HG02981 (cell line): ENCODE data around the gene REV3L.
"Not testable (repeated sequence)": the region's sequence is repeated elsewhere in the genome, so short reads cannot be mapped to it uniquely, and the experiment has no call there.

Experiments
- ATAC-seq: cut with Tn5 transposase; IDR thresholded peaks from one replicate; pipeline ENCODE4 v1.9.1; 2021; ENCODE audit warnings: mild to moderate bottlenecking, moderate library complexity; ENCODE audit not compliant: unreplicated experiment

The REV3L gene

GRCh38 chr6:111381123-111381522 lies 101.9 kb downstream of the REV3L start:
- no peak for ATAC-seq

DNA sequence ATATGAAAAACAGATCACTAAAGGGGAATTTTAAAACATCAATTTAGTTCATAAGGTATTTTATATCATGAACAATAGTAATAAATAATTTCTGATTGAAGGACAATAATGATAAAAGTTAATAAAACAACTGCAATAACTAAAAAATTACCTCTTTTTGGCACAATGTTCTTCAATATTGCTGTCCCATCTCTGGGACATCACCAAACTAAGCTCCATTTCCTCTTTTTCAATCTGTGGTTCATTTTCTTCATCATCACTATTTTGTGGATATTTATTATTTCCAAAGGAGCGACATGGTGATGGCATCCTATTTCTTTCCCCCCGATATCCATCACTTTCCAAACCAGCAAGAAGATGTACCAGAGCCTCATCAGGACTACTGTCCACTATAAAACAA lies 103.2 kb downstream of the REV3L start:
- no peak for ATAC-seq

GRCh38 chr6:111379302-111379701 lies 103.7 kb downstream of the REV3L start:
- no peak for ATAC-seq

DNA sequence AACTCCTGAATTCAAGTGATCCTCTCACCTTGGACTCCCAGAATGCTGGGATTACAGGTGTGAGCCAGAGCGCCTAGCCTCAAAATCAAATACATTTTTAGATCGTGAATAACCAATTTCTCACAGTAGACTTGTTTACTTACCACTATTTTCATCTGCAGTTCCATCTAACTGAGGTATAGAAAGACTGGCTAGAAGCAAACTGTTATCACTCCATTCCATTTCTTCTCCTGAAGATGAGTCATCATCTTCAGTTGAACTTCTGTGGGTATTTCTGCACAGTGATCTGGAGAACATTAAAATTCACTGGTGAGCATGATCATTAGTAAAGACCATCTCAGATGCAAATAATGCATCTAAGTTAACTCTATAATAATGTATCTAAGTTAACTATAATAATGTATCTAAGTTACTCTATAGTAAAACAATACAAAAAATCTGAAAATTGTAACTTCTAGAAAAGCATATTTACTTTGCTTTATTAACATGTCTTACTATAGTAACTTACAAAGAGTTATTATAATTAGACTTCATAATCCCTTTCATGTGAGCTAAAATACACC lies 105.4 kb downstream of the REV3L start:
- ATAC-seq = no peak

- no peak for ATAC-seq
Measured at GRCh38 chr6:111367393-111368088, 115.5 kb downstream of the REV3L start.

DNA sequence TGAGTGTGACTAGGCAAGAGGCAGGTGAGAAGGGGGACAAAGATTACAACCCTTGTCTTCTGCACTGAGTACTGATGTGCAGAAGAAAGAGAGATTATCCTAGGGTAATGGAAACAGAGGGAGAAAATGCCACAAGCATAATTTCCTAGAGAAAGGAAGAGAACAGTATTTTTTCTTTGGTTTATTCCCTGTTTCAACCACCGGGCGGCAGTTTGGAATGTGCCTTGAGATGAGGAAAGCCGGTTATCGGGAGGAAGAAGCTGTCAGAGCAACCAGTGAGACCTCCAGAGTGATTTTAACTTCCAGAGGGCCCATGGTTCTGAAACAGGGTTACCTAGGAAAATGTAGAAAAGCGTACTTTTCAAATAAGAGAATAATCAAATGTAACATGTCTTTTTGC lies 121.4 kb downstream of the REV3L start:
- no peak for ATAC-seq

DNA sequence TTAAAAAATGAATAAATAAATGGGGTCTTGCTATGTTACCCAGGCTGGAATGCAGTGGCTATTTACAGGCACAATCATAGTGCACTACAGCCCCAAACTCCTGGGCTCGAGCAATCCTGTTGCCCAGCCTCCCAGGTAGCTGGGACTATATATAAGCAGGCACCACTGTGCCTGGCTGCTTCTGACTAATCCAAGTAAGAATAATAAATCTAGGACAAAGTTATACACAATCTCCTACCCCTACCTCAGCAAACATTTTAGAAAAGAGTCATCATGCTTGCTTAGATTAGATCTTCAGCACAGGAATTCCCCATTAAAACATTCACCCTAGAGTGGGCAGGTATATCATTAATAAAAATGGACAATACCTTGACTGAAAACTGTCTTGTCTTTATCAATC lies 124.6 kb downstream of the REV3L start:
- ATAC-seq = no peak

- ATAC-seq = no peak
Measured at GRCh38 chr6:111357705-111358104, 125.3 kb downstream of the REV3L start.

GRCh38 chr6:111356551-111356950 lies 126.5 kb downstream of the REV3L start:
- ATAC-seq = no peak

GRCh38 chr6:111354758-111355555 lies 128.1 kb downstream of the REV3L start:
- ATAC-seq = no peak

DNA sequence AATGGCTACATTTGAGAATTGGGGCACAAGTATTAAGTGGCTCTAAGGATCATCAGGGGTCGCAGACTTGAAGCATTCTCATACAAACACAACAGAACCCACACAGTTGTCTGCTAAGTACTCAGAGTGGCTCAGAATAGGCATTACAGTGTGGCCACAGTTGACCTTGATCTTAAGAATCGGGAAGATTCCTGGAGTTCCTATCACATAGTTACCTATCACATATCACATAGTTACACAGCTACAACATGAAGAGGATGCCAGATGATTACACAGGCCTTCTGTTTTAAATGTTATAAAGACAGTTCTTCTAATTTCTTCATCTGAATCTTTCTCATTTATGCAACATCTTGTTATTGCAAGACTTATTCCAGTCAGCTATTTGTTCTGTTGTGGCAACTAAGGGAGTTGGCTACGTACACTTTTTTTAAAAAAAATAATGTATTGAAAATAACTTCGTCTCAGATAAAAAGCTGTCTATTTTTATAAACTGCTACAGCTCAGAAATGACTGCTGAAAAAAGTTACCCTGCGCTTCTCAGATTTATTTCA lies 129.0 kb downstream of the REV3L start:
- no peak for ATAC-seq

- no peak for ATAC-seq
Measured at GRCh38 chr6:111347589-111347988, 135.4 kb downstream of the REV3L start.

GRCh38 chr6:111342913-111343312 lies 140.1 kb downstream of the REV3L start:
- ATAC-seq = no peak

DNA sequence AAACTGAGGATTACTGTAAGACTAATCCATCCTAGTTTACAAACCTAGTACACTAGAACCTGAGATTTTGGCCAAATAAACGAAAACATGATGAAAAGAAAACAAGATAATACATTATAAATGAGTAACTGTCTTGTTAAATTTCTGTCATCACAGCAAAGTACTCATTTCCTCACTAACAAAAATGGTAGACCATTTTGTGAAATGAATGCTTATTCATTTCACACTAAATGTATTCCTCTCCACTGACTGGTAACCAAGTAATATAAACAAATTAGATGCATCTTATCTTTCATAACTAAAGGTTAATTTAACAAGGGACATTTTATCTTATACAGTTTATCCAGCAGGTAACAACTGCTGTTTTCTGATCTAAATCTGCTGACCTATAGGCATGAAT lies 143.7 kb downstream of the REV3L start:
- peak; percentile 50 for ATAC-seq

- ATAC-seq = peak; percentile 98
Measured at GRCh38 chr6:111338843-111339242, 144.2 kb downstream of the REV3L start.

DNA sequence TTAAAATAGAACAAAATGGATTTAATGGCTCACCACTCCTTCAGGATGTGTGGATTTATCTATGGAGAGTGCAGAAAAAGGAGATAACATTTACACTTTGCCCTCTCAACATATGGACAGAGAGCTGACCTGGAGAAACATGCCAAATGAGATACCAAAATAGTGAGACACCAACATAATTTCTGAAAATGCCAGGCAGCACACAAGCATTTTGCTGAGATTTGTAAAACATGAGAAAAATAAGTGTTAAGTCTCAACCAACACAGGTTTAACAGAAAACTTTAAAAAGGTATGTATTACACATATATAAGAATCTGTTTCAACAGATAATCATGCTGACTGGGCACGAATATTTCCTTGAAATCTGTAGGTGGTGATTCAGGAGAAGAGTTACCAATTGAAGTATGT lies 145.2 kb downstream of the REV3L start:
- no peak for ATAC-seq

DNA sequence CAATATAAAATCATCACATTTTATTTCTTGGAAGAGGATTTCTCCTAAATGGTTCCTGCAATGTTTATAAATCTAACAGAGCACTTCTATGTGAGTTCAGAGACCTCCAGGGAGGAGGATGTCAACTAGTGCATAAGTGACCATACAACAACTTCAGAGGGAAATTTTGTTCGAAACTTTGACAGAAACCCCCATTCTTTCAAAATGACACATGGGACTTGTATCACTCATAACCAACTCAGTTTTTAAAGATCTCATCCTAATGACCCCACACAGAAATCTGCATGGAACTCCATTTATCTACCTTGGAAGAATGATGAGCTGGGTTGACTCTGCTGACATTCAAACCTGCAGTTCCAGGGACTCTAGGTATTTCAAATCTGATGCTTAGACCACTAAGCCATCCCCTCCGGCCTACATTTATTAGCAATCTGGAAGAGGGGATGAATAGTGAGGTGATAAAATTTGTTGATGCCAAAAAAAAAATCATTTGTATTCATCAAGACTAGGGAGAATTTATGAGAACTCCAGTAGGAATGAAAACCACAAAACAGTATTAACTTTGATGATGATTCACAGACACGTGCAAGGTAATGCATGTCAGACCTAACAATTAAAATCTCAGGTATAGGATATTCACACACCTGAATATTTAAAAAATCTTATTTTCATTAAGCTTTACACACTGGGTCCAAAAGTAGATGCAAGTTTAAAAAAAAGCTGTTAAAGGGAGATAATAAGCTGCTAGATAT lies 153.0 kb downstream of the REV3L start:
- ATAC-seq = peak; percentile 82

DNA sequence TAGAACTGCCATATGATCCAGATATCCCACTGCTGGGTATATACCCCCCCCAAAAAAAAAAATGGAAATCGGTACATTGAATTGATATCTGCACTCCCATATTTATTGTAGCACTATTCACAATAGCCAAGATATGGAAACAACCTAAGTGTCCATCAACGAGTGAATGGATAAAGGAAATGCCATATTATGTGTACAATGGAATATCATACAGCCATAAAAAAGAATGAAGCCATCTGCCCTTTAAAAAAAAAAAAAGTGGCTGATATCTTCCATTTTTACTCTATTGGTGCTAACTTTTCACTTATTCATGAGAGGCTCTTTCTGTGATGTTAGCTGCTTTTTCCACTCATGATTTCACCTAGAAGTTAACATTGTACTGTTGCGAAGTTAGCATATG lies 156.5 kb downstream of the REV3L start:
- ATAC-seq = no peak

GRCh38 chr6:111322145-111322544 lies 160.9 kb downstream of the REV3L start:
- no peak for ATAC-seq

DNA sequence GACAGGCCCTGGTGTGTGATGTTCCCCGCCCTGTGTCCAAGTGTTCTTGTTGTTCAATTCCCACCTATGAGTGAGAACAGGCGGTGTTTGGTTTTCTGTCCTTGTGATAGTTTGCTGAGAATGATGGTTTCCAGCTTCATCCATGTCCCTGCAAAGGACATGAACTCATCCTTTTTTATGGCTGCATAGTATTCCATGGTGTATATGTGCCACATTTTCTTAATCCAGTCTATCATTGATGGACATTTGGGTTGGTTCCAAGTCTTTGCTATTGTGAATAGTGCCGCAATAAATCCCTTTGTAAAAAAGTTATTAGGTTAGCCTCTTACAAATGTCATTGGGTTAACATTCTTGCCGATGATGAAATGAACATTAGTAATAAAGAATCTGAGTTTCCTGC lies 175.1 kb downstream of the REV3L start:
- not testable (repeated sequence) for ATAC-seq

DNA sequence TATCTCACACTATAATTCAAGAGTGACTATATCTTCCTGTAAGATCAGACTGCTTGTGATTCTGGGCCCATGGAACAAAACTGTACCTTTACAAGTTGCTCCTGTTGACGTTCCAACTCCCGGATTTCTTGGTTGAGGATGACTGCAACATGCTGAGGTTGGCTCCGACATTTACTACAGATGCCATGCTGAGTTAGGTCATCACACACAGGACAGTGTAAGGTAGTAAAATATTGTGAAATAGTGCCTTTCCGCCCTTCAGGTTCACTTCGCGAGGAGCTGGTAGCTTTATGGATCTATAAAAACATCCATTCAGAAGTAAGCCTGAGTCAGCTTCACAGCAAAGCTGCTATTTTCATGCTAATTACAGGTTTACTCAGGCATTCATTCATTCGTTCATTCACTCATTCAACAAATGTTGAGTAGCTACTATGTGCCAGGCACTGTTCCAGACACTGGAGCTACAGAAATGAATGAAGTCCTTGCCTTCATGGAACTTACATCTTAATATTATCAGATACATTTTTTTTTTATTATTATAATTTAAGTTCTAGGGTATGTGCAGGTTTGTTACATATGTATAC lies 175.7 kb downstream of the REV3L start:
- no peak for ATAC-seq
